HK-2 (cell line): ENCODE data around the gene HNRNPAB.
"Not testable (repeated sequence)": the region's sequence is repeated elsewhere in the genome, so short reads cannot be mapped to it uniquely, and the experiment has no call there.

Experiments
- DNase-seq: peaks from one replicate; pipeline ENCODE4 v3.0.0-alpha.2; 2018; ENCODE audit not compliant: unreplicated experiment

The HNRNPAB gene

DNA sequence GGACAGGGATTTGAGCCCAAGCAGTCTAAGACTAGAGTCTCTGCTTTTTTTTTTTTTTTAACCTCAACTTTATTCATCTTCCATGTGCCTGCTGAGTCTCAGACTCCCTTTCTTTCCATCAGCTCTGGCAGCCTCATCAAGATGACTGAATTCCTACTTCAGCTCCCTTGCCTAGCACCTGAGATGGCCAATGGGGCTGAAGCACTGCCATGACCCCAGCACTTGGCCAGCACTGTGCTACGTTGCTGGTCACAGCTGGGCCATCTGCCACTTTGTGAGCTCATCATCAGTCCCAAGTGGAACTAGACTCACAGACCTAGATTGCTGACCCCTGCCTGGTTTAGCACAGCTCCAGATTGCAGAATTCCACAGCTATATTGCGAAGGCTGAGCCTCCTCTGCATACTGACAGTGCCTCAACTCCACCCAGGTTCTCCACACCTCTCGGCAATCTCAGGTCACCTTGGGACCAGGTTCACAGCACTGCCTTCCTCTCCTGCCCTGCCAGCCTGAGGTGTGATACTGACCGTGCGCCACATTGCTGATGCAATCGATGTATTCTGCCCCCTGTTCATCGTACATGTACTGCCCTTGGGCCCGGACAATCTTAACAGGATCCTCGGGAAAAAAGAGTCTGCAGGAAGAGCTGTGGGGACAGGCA lies 26.7 kb downstream of the HNRNPAB start:
- DNase-seq, result no peak

DNA sequence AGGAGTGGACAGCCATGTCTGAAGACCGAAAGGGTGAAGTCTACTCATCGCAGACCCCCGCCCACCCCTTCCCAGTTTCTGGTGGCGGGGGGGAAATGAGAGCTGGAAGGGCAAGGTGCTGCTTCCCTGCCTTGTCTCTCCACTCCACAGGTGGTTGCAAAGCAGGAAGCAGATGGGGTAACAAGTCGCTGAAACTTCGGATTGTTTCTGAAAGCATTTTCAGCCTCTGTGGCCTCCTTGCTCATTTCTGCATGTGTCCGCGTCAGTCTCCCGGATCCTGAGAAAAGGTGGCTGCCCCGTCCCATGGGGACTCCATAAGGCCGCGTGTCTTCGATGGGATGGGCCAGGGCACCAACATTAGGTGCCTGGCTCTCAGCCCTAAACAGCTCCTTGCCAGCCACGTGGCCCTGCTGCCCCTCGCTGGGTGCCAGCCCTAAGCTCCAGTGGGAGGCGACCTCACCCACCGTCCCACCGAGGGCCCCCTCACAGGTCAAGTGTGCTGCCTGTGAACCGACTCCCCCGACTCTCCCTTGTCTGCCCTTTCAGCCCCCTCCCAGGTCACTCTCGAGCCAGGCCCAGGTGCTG lies 27.3 kb downstream of the HNRNPAB start:
- DNase-seq, result no peak

DNA sequence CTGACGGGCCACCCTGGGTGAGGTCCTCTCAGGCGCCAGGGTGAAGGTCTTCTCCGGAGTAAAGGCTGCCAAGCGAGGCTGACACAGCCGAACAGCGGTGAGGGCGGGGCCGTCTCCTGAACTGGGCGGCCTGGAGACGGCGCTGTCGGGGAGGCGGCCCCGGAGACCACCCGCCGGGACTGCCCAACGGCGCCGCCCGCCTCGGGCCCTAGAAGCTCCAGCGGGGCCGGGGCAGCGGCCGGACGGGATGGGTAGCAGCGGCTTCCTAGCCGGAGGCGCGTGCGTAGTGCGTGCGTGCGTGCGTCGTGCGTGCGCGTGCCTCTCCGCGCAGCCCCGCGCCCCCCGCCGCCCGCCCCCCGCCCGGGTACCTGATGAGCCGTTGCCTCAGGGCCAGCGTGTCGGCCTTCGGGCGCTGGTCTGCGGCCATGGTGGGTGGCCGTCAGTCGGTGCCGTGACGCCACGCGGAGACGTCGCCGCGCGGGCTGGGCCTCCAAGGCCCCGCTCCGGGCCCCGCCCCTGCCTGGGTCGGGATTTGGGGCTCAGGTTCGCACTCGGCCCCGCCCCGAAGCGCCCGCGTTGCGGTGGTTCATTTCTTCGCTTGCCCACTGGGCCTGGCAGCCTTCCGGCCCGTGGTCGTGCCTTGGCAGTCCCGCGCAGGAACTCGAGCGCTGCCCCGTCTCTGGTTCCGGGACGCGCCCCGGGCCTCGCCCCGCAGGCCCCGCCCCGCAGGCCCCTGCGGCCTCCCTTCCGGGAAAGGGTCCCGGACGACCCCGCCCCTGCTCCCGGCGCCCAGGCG lies 28.0 kb downstream of the HNRNPAB start, which contains the start of gene PHYKPL:
PHYKPL (minus strand) TSS at position 679 of the 796 bp plus-strand sequence; CDS start at position 427, 252 bp downstream.
- DNase-seq, result peak; percentile 64

DNA sequence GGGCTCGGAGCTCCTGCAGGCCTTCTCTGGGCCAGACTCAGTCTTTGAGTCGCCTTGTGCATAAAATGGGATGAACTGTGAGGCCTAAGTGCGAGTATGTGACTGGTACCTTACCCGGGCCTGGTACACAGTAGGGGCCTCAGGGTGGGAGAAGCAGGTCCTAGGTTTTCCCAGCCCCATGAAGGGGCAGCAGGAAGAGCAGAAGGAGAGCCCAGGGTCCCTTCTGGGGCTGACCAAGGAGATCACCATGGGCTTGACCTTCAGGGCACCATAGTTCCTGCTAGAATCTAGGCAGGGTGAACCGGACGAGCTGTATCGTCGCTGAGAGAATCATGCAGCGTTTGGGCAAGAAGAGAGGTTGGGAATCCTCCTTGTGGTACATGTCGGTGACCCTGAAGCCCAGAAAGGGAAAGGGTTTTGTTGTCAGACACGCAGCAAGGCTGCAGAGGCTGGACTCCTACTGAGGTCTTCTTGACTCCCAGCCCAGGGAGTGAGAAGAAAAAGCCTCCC lies 28.6 kb downstream of the HNRNPAB start:
- no peak for DNase-seq

DNA sequence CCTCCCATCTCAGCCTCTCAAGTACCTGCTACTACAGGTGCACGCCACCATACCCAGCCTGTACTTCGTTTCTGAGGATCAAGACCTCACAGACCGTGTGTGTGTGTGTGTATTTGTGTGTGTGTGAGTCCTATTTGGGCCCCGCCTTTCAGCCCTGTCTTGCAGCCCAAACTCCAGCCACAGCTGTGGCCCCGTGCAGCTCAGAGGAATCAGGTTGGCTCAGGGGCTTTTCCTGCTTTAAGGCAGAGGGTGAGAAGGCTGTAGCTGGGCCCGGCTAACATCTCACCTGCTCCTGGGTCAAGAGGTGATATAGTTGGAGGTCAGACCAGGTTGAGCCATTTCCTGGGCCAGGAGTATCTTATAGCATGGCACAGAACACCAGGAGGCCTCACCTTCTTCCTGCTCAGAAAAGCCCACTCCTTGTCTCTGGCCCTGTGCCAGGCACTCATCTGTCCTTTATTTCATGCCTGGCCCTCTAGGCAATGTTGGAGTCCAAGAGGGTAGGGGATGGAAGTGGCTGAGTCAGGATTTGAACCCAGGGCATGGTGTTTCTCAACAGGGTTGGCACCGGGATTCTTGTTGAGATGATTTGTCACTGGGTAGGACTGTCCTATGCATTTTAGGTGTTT lies 29.9 kb downstream of the HNRNPAB start:
- DNase-seq, result no peak

DNA sequence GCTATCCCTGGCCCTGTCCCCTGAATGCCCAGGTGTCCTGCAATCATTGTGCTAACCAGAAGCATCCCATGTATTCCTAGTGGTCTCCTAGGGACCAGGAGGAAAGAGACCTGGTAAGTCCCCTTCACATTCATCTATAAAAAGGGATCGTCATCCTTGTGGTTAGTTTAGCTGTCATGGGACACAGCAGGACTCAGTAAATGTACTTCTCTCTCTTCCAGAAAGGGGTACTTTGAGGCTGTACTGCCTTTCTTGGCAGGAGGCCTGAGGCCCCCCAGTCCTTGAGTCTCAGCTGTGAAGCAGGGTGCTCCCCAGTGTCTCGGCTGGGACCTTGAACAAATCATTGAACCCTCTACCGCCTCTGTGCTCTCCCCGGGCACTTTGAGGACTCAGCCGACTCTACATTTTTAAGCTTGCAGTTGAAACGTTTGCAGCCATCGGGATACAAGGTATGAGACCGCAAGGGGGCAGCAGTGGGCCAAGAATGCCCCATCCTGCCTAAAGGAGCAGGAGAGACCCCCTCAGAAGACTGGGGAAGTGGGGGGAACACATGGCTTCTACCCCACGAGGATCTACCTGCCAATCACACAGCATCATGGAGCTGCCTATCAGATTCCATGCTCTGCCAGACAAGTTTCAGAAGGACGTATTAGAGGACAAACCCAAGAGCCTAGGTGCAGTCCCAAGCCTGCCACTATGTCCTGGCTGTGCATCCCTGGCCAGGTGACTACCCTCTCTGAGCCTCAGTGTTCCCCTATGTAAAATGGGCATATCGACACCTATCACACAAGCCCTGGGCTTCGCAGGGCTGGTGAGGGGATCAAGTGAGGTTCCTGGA lies 30.6 kb downstream of the HNRNPAB start:
- peak; percentile 27 for DNase-seq

DNA sequence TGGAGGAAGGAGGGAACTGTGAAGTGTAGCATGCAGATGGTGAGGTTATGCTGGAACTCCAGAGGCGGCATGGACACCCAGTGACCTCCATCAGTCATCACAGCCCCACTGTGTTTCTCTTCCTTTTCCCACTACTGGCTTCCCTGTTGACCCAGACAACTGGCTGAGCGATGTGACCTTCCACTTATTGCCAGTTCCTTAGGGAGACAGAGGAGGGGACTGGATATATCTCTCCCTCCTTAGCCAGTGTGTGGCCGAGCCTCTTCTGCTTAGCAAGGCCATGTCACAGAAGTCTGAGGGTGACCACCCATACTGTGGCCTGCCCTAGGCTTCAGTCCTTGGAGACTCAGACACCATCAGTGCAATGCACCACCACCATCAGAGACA lies 31.2 kb downstream of the HNRNPAB start:
- no peak for DNase-seq

DNA sequence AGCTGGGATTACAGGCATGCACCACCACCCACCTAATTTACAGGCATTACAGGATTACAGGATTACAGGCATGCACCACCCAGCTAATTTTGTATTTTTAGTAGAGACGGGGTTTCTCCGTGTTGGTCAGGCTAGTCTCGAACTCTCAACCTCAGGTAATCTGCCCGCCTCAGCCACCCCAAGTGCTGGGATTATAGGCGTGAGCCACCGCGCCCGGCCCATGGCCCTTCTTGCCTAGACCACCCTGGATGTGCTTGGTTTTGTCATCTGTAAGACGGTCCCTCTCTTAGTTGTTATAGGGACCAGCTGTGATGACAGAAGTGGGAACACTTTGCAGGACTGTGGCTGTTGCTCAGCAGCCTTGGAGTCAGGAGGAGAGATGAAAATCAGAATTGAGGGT lies 31.8 kb downstream of the HNRNPAB start:
- no peak for DNase-seq

DNA sequence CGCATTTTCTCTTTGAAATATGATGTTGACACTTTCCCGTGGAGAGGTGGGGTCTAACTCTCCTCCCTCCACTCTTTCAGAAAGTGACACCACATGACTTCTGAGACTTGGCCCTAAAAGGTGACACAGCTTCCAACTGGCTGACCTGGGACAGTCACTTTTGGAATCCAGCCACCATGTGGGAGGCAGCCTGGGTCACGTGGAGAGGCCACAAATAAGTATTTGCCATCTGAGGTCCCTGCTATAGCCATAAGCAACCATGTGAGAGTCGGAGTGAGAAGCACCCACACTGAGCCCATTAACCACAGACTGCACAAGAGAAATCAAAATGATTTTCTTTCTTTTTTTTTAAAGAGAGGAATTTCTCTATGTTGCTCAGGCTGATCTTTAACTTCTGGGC lies 32.3 kb downstream of the HNRNPAB start:
- no peak for DNase-seq

DNA sequence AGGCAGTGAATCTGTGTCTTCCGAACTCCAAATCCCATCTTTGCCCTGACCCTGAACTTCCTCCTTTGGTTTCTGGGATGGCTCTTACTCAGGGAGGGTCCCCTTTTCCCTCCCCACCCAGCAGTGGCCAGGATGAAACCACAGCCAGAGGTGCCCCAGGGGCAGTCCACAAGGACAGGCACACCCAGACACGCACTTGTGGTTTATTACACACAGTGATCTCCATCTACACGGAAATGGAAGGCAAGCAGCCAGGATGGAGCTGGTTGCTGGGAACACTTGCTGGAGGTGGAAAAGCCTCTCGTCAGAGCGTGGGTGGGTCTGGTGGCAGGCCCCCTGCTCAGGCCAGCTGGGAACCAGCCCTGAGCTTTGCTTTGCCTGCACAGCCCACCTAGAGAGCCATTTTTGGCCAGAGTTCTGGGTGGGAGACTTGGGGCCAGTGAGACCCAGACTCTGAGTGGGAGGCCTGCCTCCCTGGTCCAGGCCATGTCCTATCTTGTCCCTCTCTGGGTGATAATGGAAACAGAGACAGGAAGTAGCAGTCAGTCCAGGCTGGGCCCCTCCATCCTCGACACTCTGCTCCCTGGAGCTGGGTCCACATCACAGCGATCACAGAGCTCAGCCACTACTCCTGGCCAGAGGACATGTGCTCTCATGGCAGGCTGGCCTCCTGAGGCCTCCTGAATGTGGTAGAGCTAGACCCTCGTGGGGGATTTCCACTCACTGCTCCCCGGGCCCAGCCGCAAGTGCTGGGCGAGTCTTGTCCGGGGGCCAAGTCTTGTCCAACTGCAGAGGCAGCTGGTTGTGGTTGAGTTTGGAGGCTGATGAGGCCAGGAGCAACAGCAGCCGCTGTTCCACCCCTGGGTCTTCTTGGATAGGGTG lies 33.3 kb downstream of the HNRNPAB start:
- DNase-seq, result no peak

DNA sequence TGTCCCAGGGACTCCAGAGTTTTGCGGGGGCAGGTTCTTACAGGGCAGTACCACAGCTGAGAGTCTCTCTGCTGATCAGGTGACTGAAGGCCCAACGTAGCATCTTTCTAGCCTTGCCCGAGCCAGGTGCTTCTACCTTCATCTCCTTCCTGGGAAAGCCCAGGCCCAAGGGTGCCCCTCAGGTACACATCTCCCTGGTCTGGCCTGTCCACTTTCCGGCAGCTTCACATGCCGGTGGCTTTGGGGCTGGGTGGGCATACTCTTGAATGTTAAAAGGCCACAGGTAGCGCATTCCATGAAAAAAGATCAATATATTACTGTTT lies 33.9 kb downstream of the HNRNPAB start:
- DNase-seq, result no peak

DNA sequence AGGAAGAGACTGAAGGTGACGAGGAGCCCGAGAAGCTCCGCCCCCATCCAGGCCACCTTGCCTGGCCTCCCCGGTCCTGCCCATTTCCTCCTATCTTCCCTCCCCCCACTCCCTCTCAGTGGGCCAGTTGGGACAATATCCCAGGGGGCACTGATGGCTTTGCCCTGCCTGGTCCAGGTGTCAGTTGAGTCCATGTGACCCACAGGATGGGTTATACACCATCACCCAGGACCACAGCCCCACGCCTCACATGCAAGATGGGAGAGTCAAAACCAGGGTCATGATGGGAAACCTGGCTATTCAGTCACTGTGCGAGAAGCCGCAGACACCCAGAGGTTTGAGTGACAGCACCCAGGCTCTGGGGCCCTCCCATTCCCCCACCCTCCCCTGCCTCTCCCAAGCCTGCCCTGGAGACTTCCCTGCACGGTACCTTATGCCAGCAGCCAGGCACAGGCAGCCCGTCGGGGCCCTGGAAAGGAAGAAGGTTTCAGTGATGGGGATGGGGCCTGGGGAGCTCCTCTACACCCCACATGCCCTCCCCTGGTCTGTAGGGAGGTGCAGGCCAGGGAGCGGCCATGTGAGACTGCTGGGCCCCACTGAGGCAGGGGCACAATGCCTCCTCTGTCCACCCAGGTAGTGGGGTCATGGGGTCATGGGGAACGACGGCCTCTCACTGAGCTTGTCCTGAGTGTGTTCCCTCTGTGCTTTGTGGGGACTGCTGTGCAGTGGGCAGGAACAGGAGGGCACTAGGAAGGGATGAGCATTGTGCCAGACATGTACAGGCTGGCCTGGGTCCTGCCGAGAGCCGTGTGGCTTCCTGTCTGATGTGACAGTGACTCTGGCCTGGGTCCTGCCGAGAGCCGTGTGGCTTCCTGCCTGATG lies 34.6 kb downstream of the HNRNPAB start:
- DNase-seq, result no peak

DNA sequence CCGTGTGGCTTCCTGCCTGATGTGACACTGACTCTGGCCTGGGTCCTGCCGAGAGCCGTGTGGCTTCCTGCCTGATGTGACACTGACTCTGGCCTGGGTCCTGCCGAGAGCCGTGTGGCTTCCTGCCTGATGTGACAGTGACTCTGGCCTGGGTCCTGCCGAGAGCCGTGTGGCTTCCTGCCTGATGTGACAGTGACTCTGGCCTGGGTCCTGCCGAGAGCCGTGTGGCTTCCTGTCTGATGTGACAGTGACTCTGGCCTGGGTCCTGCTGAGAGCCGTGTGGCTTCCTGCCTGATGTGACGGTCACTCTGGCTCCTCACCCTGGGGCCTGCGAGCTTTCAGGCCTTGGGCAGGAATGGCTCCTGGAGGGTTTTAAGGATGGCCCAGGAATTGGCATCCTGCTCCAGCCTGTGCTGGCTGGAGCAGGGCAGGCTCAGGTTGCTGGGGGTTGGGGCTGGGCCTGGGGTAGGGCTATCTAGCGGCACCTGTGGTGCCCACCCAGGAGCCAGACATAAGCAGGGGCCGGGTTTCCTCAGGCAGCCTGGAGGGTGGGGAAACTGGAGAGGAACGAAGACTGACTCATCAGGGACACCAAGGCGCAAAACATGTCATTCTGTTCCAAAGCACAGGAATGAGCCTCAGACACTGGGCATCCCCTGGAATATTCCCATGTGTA lies 35.4 kb downstream of the HNRNPAB start:
- DNase-seq, result not testable (repeated sequence)

DNA sequence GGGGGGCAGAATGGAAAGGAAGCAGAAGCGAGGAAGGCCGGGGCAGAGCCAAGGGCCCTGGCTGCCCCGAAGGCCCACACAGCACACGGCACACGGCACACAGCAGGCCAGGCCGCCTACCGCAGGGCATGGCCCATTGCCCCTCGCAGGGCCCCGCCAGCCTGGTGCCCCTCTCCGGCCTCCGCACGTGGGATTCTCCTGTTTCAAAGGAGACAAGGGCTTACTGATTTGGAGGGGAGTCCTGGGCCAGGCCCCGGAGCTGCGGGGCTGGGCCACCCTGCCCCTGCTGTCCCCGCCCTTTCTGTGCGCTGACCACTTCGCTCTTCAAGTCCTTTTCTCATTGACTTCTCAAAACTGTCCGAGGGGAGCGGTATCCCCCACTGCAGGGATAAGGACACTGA lies 36.0 kb downstream of the HNRNPAB start:
- DNase-seq, result no peak

DNA sequence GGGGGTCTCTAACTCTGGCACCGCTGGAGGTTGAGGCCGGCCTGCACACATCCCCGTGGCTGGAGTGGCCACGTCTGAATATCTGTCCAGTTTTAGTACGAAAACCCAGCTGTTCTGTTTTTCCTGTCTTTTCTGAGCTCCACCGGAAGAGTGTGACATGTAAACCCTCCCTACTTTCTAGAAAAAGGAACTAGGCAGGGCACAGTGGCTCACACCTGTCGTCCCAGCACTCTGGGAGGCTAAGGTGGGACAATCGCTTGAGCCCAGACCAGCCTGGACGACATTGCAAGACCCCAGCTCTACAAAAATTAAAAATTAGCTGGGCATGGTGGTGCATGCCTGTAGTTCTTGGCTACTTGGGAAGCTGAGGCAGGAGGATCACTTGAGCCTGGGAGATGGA lies 36.4 kb downstream of the HNRNPAB start:
- no peak for DNase-seq

DNA sequence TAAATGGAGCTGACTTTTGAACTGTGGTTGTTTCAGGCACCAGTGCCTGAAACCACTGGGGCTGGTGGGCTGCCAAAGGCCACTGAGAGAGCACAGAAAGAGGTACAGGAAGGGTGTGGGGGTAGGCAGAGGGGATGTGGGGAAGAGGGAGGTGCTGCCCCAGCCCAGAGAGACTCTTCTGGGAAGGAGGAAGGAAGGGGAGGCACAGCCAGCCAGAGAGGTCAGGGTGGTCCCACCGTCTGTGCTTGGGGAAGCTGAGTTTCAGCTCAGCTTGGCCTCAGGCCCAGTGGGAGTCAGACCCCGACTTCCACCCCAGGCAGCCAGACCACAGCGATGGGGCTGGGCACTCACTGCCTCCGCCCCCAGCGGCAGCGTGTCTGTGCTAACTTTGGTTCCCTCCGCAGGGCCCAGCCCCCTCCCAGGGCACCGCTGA lies 36.9 kb downstream of the HNRNPAB start:
- no peak for DNase-seq

DNA sequence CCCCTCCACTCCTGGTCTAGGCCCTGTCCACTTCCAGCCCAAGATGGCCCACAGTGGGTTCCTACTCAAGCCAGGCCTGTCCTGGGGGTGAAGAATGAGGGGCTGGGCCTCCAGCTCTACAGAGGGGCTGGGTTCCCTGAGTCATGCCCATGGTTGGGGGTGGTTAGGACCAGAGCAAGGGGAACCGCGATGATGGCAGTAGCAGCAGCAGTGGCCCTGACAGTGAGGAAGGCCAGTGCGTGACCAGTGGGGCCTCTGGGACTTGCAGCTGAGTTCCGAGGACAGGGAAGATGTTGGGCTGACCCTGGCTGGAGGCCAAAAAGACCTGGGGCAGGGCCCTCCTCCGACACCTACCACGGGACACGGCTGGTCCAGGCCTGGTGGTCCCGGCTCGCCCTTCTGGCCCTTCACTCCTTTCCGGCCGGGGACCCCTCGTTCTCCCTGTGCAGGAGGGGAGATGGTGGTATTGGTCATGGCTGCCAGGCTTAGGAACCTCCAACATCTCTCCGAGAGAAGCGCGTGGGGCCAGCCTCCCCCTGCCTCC lies 37.4 kb downstream of the HNRNPAB start:
- DNase-seq, result no peak

DNA sequence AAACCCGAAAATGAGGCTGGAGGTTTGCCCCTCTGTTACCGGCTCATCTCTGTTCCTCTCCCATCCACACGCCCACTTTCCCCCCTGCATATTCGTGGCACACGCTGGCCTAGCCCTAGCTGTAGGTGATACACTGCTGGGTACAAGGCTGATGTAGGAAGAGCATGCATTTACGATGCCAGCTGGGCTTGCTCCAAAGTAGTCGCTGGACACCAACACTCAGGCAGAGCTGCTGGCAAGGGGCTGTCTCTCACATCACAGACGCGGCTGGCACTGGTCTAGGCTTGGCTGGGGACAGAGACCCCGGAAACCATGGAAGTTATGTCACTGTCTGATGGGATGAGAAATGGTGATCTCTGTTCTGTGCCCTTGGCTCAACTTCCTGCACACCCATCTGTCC lies 38.1 kb downstream of the HNRNPAB start:
- DNase-seq, result no peak

DNA sequence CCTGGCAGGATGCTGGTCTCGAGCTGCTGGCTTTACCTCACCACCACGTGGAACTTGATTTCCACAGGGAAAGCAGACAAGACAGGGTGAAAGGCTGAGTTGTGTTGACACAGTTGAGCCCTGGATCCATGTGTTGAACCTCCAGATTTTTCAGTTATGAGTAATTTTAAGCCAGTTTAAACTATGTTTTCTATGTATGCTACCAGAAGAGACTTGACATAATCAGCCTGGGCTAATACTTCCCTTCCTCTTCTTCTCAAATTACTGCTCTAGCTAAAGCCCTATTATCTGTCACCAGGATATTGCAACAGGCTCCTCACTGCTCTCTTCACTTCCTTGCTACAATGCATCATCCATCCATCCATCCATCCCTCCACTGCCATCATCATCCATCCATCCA lies 40.2 kb downstream of the HNRNPAB start:
- no peak for DNase-seq
